Measurements from ENCODE around the gene GK. TPM values are rescaled to one million over a fixed set of nuclear protein-coding genes. Genes with fewer than 3 reads are reported as not detected.

Gene GK
- total and polyA plus RNA-seq, 2 experiments from 2014 or later, result 10.4 to 15.2 TPM

GRCh38 chrX:30713061-30713525 is 59.9 kb downstream of the GK start:
- Histone ChIP-seq H3K27me3 (replicated peaks; ENCODE audit: insufficient read depth) (no peaks in the 10 kb centered on the region), H3F3A (ENCODE audit: insufficient read depth) (no peaks in the 10 kb centered on the region), H3K9ac (no peak overlapping the region), H3K79me2 (ENCODE audit: insufficient read depth) (no peaks in the 10 kb centered on the region), H3K9me2 (ENCODE audit: insufficient read depth) (no peaks in the 10 kb centered on the region), H3K27ac (no peak overlapping the region), H3K9me3 (ENCODE audit: low read depth) (no peaks in the 10 kb centered on the region), H3K4me2 (ENCODE audit: unreplicated experiment) (no peak overlapping the region), H3K36me3 (ENCODE audit: low read depth) (no peaks in the 10 kb centered on the region), H4K20me1 (ENCODE audit: insufficient read depth) (no peaks in the 10 kb centered on the region), H2AFZ (no peak overlapping the region), H3K4me3 (no peak overlapping the region), H3K4me1 (ENCODE audit: insufficient read depth) (no peaks in the 10 kb centered on the region)
- in situ Hi-C loops (cut with MboI), result loop anchor here (10.0 to 25.0 kb wide), 2 partner anchors 138 to 426 kb away; partner anchors contain the start of gene TASL
- 88 to 94% methylated on average over 5 of the region's 5 CpGs for WGBS, 2 experiments (ENCODE audit: low coverage in 1 of 2, low lambda C conversion rate in 2 of 2, missing lambda C conversion rate in 2 of 2)
- DNase-seq, result peak; percentile 73
- TF ChIP-seq EZH2phosphoT487 (IDR thresholded peaks at IDR 0.05; ENCODE audit: insufficient read depth, low read depth) (no peak), EZH2 (IDR thresholded peaks at IDR 0.05; ENCODE audit: insufficient read depth, poor library complexity, severe bottlenecking) (no peak)

- Histone ChIP-seq H3K9me2 (ENCODE audit: insufficient read depth) (no peaks in the 10 kb centered on the region), H3K9me3 (ENCODE audit: low read depth) (no peaks in the 10 kb centered on the region), H3K4me3 (no peak overlapping the region), H3K4me2 (ENCODE audit: unreplicated experiment) (no peak overlapping the region), H3K4me1 (ENCODE audit: insufficient read depth) (no peaks in the 10 kb centered on the region), H4K20me1 (ENCODE audit: insufficient read depth) (no peaks in the 10 kb centered on the region), H3K27me3 (replicated peaks; ENCODE audit: insufficient read depth) (no peaks in the 10 kb centered on the region), H3K27ac (no peak overlapping the region), H3K79me2 (ENCODE audit: insufficient read depth) (no peaks in the 10 kb centered on the region), H2AFZ (no peak overlapping the region), H3K9ac (no peak overlapping the region), H3F3A (ENCODE audit: insufficient read depth) (no peaks in the 10 kb centered on the region), H3K36me3 (ENCODE audit: low read depth) (no peaks in the 10 kb centered on the region)
- no peak for DNase-seq
- TF ChIP-seq EZH2 (IDR thresholded peaks at IDR 0.05; ENCODE audit: insufficient read depth, poor library complexity, severe bottlenecking), result no peak
- TF ChIP-seq EZH2phosphoT487 (IDR thresholded peaks at IDR 0.05; ENCODE audit: insufficient read depth, low read depth), result no peak
- 93 to 100% methylated on average over 1 of the region's 1 CpG for WGBS, 2 experiments (ENCODE audit: low coverage in 1 of 2, low lambda C conversion rate in 2 of 2, missing lambda C conversion rate in 2 of 2)
- in situ Hi-C loops (cut with MboI), result loop anchor here (10.0 to 25.0 kb wide), 2 partner anchors 139 to 427 kb away; partner anchors contain the start of gene TASL
Measured at GRCh38 chrX:30714138-30714537, 60.9 kb downstream of the GK start.

DNA sequence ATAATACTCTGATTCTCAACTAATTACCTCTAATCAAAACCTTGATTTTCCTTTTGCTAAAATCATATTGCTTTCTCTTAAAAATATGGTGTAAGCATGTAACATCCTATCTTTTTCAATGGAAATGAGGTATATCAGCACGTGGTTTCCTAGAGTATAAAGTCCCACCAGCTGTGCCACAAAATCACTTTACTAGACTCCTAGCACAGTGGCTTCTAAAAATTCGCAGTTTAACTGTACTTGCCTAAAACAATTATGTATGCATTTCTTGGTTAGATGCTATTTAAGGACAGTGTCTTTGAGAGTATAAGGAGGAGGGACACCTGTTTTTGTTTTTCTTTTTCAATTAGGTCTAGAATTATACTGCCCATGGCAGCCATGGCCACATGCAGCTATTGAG is 62.8 kb downstream of the GK start:
- Histone ChIP-seq H3K4me3 (no peak overlapping the region), H3F3A (ENCODE audit: insufficient read depth) (no peaks in the 10 kb centered on the region), H3K27me3 (replicated peaks; ENCODE audit: insufficient read depth) (no peaks in the 10 kb centered on the region), H3K27ac (no peak overlapping the region), H3K36me3 (ENCODE audit: low read depth) (0 out of 2 replicates have a peak, but pooled peaks cover 6% of the 10 kb centered on the region), H3K4me1 (ENCODE audit: insufficient read depth) (no peaks in the 10 kb centered on the region), H3K9ac (no peak overlapping the region), H3K9me3 (ENCODE audit: low read depth) (no peaks in the 10 kb centered on the region), H3K9me2 (ENCODE audit: insufficient read depth) (no peaks in the 10 kb centered on the region), H3K79me2 (ENCODE audit: insufficient read depth) (no peaks in the 10 kb centered on the region), H2AFZ (no peak overlapping the region), H4K20me1 (ENCODE audit: insufficient read depth) (no peaks in the 10 kb centered on the region), H3K4me2 (ENCODE audit: unreplicated experiment) (no peak overlapping the region)
- in situ Hi-C loops (cut with MboI), result loop anchor here (10.0 to 25.0 kb wide), 2 partner anchors 141 to 429 kb away; partner anchors contain the start of gene TASL
- no peak for DNase-seq
- WGBS, 2 experiments (ENCODE audit: low coverage in 1 of 2, low lambda C conversion rate in 2 of 2, missing lambda C conversion rate in 2 of 2), result 97 to 100% methylated on average over 2 of the region's 2 CpGs
- no peak for TF ChIP-seq EZH2 (IDR thresholded peaks at IDR 0.05; ENCODE audit: insufficient read depth, poor library complexity, severe bottlenecking)
- TF ChIP-seq EZH2phosphoT487 (IDR thresholded peaks at IDR 0.05; ENCODE audit: insufficient read depth, low read depth), result no peak

DNA sequence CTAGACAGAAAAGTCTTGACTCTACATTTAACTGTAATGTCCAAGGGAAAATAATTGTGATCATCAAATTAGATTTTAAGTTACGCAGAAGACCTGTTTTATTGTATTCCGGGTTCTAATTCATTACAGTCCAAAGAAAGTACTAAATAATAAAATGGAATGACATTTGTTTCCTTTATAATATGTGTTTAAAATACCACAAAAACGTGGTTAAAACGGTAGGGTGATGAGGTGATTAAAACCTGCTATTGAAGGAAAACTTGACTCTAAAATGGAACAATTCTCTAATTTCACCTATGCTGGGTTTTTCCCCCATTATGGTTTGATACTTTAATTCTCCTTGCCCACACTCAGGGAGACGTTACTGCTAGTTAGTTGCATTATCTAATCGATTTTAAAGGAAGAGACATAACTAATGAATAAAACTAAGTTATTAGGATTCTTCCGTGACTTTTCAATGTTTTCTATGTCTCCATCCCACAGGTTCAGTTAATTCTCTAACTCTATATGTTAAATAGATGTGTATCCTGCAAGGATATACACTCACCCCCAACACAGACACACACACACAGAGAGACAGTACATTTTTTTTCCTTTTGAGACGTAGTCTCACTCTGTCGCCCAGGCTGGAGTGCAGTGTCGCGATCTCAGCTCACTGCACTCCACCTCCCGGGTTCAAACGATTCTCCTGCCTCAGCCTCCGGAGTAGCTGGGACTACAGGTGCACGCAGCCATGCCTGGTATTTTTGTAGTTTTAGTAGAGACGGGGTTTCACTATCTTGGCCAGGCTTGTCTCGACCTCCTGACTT is 80.8 kb downstream of the GK start:
- no peak overlapping the region for H3K4me2 ChIP-seq (ENCODE audit: unreplicated experiment)
- no peak overlapping the region for H3K9ac ChIP-seq
- H3K9me3 ChIP-seq (ENCODE audit: low read depth), result no peaks in the 10 kb centered on the region
- WGBS, 2 experiments (ENCODE audit: low coverage in 1 of 2, low lambda C conversion rate in 2 of 2, missing lambda C conversion rate in 2 of 2), result 51 to 52% methylated on average over 14 to 17 of the region's 17 CpGs
- no peaks in the 10 kb centered on the region for H3K79me2 ChIP-seq (ENCODE audit: insufficient read depth)
- DNase-seq, result no peak
- H2AFZ ChIP-seq, result no peak overlapping the region
- in situ Hi-C loops (cut with MboI), result no loop called here
- no peaks in the 10 kb centered on the region for H3K27me3 ChIP-seq (replicated peaks; ENCODE audit: insufficient read depth)
- H3K4me3 ChIP-seq, result no peak overlapping the region
- no peaks in the 10 kb centered on the region for H4K20me1 ChIP-seq (ENCODE audit: insufficient read depth)
- H3K4me1 ChIP-seq (ENCODE audit: insufficient read depth), result no peaks in the 10 kb centered on the region
- no peaks in the 10 kb centered on the region for H3K9me2 ChIP-seq (ENCODE audit: insufficient read depth)
- no peaks in the 10 kb centered on the region for H3K36me3 ChIP-seq (ENCODE audit: low read depth)
- no peak for TF ChIP-seq EZH2 (IDR thresholded peaks at IDR 0.05; ENCODE audit: insufficient read depth, poor library complexity, severe bottlenecking)
- TF ChIP-seq EZH2phosphoT487 (IDR thresholded peaks at IDR 0.05; ENCODE audit: insufficient read depth, low read depth), result no peak
- H3F3A ChIP-seq (ENCODE audit: insufficient read depth), result no peaks in the 10 kb centered on the region
- H3K27ac ChIP-seq, result no peak overlapping the region

All from GM23248 (cell line).